ENCODE measurements around the gene TNFRSF6B. TPM values are rescaled to one million over a fixed set of nuclear protein-coding genes. Genes with fewer than 3 reads are reported as not detected.

Gene TNFRSF6B
- total RNA-seq, 1 experiment from 2014 or later = not detected

DNA sequence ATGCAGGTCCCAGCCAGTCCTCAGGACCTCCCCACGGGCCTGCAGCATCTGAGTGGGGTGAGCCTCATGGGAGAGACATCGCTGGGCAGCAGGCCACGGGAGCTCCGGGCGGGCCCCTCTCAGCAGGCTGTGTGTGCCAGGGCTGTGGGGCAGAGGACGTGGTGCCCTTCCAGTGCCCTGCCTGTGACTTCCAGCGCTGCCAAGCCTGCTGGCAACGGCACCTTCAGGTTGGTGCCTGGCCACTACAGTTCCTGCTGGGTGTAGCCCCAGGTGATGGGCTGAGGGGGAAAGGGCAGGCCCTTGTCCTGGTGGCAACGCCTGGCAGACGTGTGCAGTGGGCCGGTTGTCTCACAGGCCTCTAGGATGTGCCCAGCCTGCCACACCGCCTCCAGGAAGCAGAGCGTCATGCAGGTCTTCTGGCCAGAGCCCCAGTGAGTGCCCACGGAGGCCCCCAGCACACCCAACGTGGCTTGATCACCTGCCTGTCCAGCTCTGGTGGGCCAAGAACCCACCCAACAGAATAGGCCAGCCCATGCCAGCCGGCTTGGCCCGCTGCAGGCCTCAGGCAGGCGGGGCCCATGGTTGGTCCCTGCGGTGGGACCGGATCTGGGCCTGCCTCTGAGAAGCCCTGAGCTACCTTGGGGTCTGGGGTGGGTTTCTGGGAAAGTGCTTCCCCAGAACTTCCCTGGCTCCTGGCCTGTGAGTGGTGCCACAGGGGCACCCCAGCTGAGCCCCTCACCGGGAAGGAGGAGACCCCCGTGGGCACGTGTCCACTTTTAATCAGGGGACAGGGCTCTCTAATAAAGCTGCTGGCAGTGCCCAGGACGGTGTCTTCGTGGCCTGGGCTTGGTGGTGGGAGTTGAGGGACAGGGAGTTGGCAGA is 787 bp upstream of the TNFRSF6B start:
- Histone ChIP-seq H3K27ac (ENCODE audit: low read length) (peak overlapping the region; percentile 59; the same call in 1 of the 2 replicates), H3K4me3 (ENCODE audit: low read depth in 2 of 2, low read length in 2 of 2) (no peak overlapping the region), H3K4me1 (ENCODE audit: control insufficient read depth, insufficient read depth, low read length) (peaks cover 50% of the 10 kb centered on the region), H3K36me3 (ENCODE audit: control insufficient read depth, insufficient read depth, low read length) (no peaks in the 10 kb centered on the region), H3K27me3 (ENCODE audit: control insufficient read depth, insufficient read depth, low read length) (no peaks in the 10 kb centered on the region), H3K9me3 (ENCODE audit: control insufficient read depth, insufficient read depth, low read depth, low read length) (no peaks in the 10 kb centered on the region)
- CTCF ChIA-PET = no interaction called here
- POLR2A ChIA-PET = interaction anchor here (0.6 kb wide), 1 partner anchor 280 kb away, joined by 9 read pairs; no protein-coding TSS in a partner anchor
- intact Hi-C loops (cut with micrococcal nuclease; ENCODE audit: unreplicated experiment) = no loop called here
- BruUV-seq (replicated peaks) = no TSS peak
- in situ Hi-C loops (cut with HindIII; ENCODE audit: low pct_unique_long_range_greater_than_20kb, low sequenced_read_pairs) = no loop called here
- TF ChIP-seq SIN3A (IDR thresholded peaks at IDR 0.05; ENCODE audit: borderline replicate concordance, insufficient read depth, low read depth, low read length) = no peak
- peak; percentile 3; the same call in 1 of the 2 replicates for TF ChIP-seq POLR2AphosphoS5 (IDR thresholded peaks at IDR 0.05; ENCODE audit: low read depth, low read length)
- ATAC-seq (no peak), DNase-seq (ENCODE audit: low read depth, low spot score) (no peak)

DNA sequence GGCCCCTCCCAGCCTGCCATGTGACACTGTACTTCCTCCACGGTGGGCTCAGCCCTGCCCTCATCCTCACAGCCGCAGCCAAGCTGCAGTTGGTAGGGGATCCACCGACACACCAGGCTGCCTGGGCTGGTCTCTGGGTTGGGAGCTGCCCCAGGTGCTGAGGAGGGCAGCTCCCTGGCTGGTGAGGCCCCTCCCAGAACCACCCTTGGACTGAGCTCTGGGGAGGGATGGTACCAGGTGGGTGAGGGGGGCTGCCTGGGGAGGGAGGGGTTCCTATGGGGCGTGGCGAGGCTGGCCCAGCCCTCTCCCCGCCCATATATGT is 185 bp upstream of the TNFRSF6B start:
- ChIA-PET CTCF (no interaction called here), POLR2A (interaction anchor here (0.6 kb wide), 2 partner anchors 48 to 279 kb away, joined by 5 to 9 read pairs; no protein-coding TSS in a partner anchor)
- DNase-seq (ENCODE audit: low read depth, low spot score) = no peak
- Histone ChIP-seq H3K9me3 (ENCODE audit: control insufficient read depth, insufficient read depth, low read depth, low read length) (no peaks in the 10 kb centered on the region), H3K27ac (ENCODE audit: low read length) (peak overlapping the region; percentile 59; the same call in 1 of the 2 replicates), H3K4me1 (ENCODE audit: control insufficient read depth, insufficient read depth, low read length) (peaks cover 50% of the 10 kb centered on the region), H3K4me3 (ENCODE audit: low read depth in 2 of 2, low read length in 2 of 2) (no peak overlapping the region), H3K27me3 (ENCODE audit: control insufficient read depth, insufficient read depth, low read length) (no peaks in the 10 kb centered on the region), H3K36me3 (ENCODE audit: control insufficient read depth, insufficient read depth, low read length) (no peaks in the 10 kb centered on the region)
- no TSS peak for BruUV-seq (replicated peaks)
- no peak for TF ChIP-seq POLR2AphosphoS5 (IDR thresholded peaks at IDR 0.05; ENCODE audit: low read depth, low read length)
- TF ChIP-seq SIN3A (IDR thresholded peaks at IDR 0.05; ENCODE audit: borderline replicate concordance, insufficient read depth, low read depth, low read length) = no peak
- no peak for TF ChIP-seq TCF7L2 (IDR thresholded peaks at IDR 0.05; ENCODE audit: low read depth, low read length)
- in situ Hi-C loops (cut with HindIII; ENCODE audit: low pct_unique_long_range_greater_than_20kb, low sequenced_read_pairs) (no loop called here), intact Hi-C loops (cut with micrococcal nuclease; ENCODE audit: unreplicated experiment) (no loop called here)
- peak; percentile 1 for ATAC-seq

DNA sequence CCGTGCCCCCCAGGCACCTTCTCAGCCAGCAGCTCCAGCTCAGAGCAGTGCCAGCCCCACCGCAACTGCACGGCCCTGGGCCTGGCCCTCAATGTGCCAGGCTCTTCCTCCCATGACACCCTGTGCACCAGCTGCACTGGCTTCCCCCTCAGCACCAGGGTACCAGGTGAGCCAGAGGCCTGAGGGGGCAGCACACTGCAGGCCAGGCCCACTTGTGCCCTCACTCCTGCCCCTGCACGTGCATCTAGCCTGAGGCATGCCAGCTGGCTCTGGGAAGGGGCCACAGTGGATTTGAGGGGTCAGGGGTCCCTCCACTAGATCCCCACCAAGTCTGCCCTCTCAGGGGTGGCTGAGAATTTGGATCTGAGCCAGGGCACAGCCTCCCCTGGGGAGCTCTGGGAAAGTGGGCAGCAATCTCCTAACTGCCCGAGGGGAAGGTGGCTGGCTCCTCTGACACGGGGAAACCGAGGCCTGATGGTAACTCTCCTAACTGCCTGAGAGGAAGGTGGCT is 960 bp downstream of the TNFRSF6B start:
- TF ChIP-seq SIN3A (IDR thresholded peaks at IDR 0.05; ENCODE audit: borderline replicate concordance, insufficient read depth, low read depth, low read length) (no peak), POLR2AphosphoS5 (IDR thresholded peaks at IDR 0.05; ENCODE audit: low read depth, low read length) (peak; percentile 38; the same call in 1 of the 2 replicates)
- TF ChIP-seq, protein P1, sequence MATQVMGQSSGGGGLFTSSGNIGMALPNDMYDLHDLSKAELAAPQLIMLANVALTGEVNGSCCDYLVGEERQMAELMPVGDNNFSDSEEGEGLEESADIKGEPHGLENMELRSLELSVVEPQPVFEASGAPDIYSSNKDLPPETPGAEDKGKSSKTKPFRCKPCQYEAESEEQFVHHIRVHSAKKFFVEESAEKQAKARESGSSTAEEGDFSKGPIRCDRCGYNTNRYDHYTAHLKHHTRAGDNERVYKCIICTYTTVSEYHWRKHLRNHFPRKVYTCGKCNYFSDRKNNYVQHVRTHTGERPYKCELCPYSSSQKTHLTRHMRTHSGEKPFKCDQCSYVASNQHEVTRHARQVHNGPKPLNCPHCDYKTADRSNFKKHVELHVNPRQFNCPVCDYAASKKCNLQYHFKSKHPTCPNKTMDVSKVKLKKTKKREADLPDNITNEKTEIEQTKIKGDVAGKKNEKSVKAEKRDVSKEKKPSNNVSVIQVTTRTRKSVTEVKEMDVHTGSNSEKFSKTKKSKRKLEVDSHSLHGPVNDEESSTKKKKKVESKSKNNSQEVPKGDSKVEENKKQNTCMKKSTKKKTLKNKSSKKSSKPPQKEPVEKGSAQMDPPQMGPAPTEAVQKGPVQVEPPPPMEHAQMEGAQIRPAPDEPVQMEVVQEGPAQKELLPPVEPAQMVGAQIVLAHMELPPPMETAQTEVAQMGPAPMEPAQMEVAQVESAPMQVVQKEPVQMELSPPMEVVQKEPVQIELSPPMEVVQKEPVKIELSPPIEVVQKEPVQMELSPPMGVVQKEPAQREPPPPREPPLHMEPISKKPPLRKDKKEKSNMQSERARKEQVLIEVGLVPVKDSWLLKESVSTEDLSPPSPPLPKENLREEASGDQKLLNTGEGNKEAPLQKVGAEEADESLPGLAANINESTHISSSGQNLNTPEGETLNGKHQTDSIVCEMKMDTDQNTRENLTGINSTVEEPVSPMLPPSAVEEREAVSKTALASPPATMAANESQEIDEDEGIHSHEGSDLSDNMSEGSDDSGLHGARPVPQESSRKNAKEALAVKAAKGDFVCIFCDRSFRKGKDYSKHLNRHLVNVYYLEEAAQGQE (IDR thresholded peaks at IDR 0.05; ENCODE audit: insufficient read depth in 1 of 2, low read depth in 2 of 2, low read length in 1 of 2) = no peak
- H3K9me3 ChIP-seq (ENCODE audit: control insufficient read depth, insufficient read depth, low read depth, low read length) = no peaks in the 10 kb centered on the region
- in situ Hi-C loops (cut with HindIII; ENCODE audit: low pct_unique_long_range_greater_than_20kb, low sequenced_read_pairs) (no loop called here), intact Hi-C loops (cut with micrococcal nuclease; ENCODE audit: unreplicated experiment) (no loop called here)
- H3K36me3 ChIP-seq (ENCODE audit: control insufficient read depth, insufficient read depth, low read length) = no peaks in the 10 kb centered on the region
- CTCF ChIA-PET = no interaction called here
- POLR2A ChIA-PET = no interaction called here
- DNase-seq (ENCODE audit: low read depth, low spot score) (no peak), ATAC-seq (no peak)
- H3K4me3 ChIP-seq (ENCODE audit: low read depth in 2 of 2, low read length in 2 of 2) = no peak overlapping the region
- BruUV-seq (replicated peaks) = no TSS peak
- H3K27ac ChIP-seq (ENCODE audit: low read length) = peak overlapping the region; percentile 61
- no peaks in the 10 kb centered on the region for H3K27me3 ChIP-seq (ENCODE audit: control insufficient read depth, insufficient read depth, low read length)
- peaks cover 55% of the 10 kb centered on the region for H3K4me1 ChIP-seq (ENCODE audit: control insufficient read depth, insufficient read depth, low read length)

All from Panc1 (cell line).